Heart left ventricle (tissue), 16 donors: ENCODE data around the gene NXPE4. TPM values are rescaled to one million over a fixed set of nuclear protein-coding genes. Genes with fewer than 3 reads are reported as not detected.

Source experiments
- ATAC-seq, 4 donors: fragments of 200-7000 bp; cut with Tn5 transposase; one replicate each; pipeline ENCODE4 v1.9.1; 2020 to 2022; ENCODE audit warnings: moderate library complexity in 4 of 4, mild to moderate bottlenecking in 3 of 4, moderate number of reproducible peaks in 1 of 4
- DNase-seq, 5 donors: peaks; one replicate each; pipeline ENCODE4 v3.0.0-alpha.2; 2020
- H3K27ac ChIP-seq, 12 donors: fragments of 200-600 bp; sonication (generic) in 4 of 12; one replicate each; pipeline versions ENCODE4 v1.5.0 to v1.8.0; 2016 to 2022; ENCODE audit warnings: mild to moderate bottlenecking in 2 of 12
- H3K27me3 ChIP-seq, 9 donors: fragments of 200-600 bp; sonication (generic) in 2 of 9; one replicate each; pipeline versions ENCODE4 v1.5.1 to v1.8.0; 2016 to 2022; ENCODE audit warnings: mild to moderate bottlenecking in 3 of 9
- H3K36me3 ChIP-seq, 9 donors: fragments of 200-600 bp; sonication (generic) in 2 of 9; one replicate each; pipeline versions ENCODE4 v1.5.0 to v1.8.0; 2018 to 2022; ENCODE audit warnings: mild to moderate bottlenecking in 2 of 9
- H3K4me1 ChIP-seq, 12 donors: fragments of 200-600 bp; sonication (generic) in 4 of 12; one replicate each; pipeline versions ENCODE4 v1.5.0 to v1.8.0; 2016 to 2022; ENCODE audit warnings: mild to moderate bottlenecking in 3 of 12
- H3K4me3 ChIP-seq, 12 donors: fragments of 200-600 bp; sonication (generic) in 4 of 12; one replicate each; pipeline versions ENCODE4 v1.5.0 to v1.8.0; 2017 to 2022; ENCODE audit warnings: mild to moderate bottlenecking in 9 of 12, moderate library complexity in 4 of 12
- H3K9me3 ChIP-seq, 12 donors: fragments of 200-600 bp; sonication (generic) in 4 of 12; one replicate each; pipeline versions ENCODE4 v1.5.0 to v1.8.0; 2016 to 2022; ENCODE audit warnings: mild to moderate bottlenecking in 1 of 12
- POLR2A ChIP-seq, 2 donors: fragments of 450-650 bp; IDR thresholded peaks; one replicate each; pipeline ENCODE4 v1.6.1; 2017; ENCODE audit warnings: antibody characterized with exemption in 2 of 2, mild to moderate bottlenecking in 2 of 2, moderate library complexity in 2 of 2
- WGBS, 4 donors: extraction: QIAGEN DNeasy Blood & Tissue Kit in 2 of 4; methylation state at CpG; one replicate each; pipeline versions ENCODE4 v1.1.5 to v1.1.7; 2013 to 2018; 5-methylcytosine and 5-hydroxymethylcytosine counted together
- intact Hi-C, 10 donors: fragments of 100-400 bp; cut with DNase I; formaldehyde crosslinking; loops; one replicate each; pipeline versions ENCODE4 v1.11.1 to v1.14.2; 2022
- polyA plus RNA-seq, 2 donors: library from polyadenylated mRNA; stranded (reverse); fragments of 200-250 nt; gene quantifications; one replicate each; pipeline ENCODE4 v1.2.3, GENCODE V29; 2013
- total RNA-seq, 9 donors: library from RNA; depleted of rRNA in 2 of 9; stranded (reverse); fragments of >200 nt in 2 of 9; fragmentation: NEBNext Ultra II Directional in 3 of 9; extraction: Animal tissue kit (Norgen Biotek cat#: 25700) in 3 of 9; gene quantifications; one replicate each; pipeline versions ENCODE4 v1.1.0 to v1.2.4, GENCODE V29; 2016 to 2023
- TF ChIP-seq, protein P1 (sequence below), 12 donors: fragments of 200-600 bp; sonication (generic) in 4 of 12; IDR thresholded peaks; one replicate each; pipeline versions ENCODE4 v1.5.0 to v1.8.0; 2018 to 2022; ENCODE audit warnings: antibody characterized with exemption in 12 of 12, mild to moderate bottlenecking in 5 of 12
- donor health status: ischemic (EF 13 %, LVEDD 7.1; RV severe dilation, severe dysfunction).
- donor health status: healthy with polysubstance abuse.
- donor health status: DM: no; HTN: yes; CAD: no.
- donor health status: DM: no; HTN: no; CAD: no.
- donor health status: ischemic (EF 25% LVEDD 6.9; RV normal size, moderate dysfunction).
- donor health status: ischemic (EF 25% LVEDD 5.7; RV mildly dilated, moderate dysfunction).
- donor health status: healthy.
- donor health status: DM: yes; HTN: yes; CAD: no.
- donor health status: ischemic (EF 35%, LVEDD 5.7; RV mildly dilated, moderate dysfunction).
- donor health status: nonischemic (EF 11% LVEDD 7.7; RV severe dilation, severe dysfunction).
- donor health status: DM: yes; HTN: yes; CAD: no.
- donor health status: PGD.
- donor health status: ischemic (EF 29% LVEDD 5.4; RV normal size, mild dysfunction).
- donor health status: nonischemic (EF 23%, LVEDD 6.1; RV moderate dilation, normal function).

NXPE4 gene
- total and polyA plus RNA-seq, 11 donors, result not detected

DNA sequence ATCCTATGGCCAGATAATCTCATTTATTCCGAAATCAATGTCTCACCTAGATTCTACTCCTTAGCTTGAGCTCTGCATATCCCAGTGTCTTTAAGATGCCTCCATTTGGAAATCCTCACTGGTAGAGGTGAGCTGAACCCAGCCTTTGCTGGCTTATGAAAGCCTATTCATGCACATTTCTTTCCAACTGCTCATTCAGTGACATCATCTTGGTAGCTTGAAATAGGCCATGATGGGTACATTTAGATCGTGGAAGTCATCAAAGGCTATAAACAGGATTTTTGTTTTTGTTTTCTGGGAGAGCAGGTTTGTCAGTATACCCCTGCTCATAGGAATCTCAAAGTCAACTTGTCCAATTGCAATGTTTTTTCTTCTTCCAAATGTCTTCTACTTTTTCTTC, 41.9 kb downstream of the NXPE4 start:
- TF ChIP-seq, protein P1, sequence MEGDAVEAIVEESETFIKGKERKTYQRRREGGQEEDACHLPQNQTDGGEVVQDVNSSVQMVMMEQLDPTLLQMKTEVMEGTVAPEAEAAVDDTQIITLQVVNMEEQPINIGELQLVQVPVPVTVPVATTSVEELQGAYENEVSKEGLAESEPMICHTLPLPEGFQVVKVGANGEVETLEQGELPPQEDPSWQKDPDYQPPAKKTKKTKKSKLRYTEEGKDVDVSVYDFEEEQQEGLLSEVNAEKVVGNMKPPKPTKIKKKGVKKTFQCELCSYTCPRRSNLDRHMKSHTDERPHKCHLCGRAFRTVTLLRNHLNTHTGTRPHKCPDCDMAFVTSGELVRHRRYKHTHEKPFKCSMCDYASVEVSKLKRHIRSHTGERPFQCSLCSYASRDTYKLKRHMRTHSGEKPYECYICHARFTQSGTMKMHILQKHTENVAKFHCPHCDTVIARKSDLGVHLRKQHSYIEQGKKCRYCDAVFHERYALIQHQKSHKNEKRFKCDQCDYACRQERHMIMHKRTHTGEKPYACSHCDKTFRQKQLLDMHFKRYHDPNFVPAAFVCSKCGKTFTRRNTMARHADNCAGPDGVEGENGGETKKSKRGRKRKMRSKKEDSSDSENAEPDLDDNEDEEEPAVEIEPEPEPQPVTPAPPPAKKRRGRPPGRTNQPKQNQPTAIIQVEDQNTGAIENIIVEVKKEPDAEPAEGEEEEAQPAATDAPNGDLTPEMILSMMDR (IDR thresholded peaks at IDR 0.05), result no peak
- no peak for TF ChIP-seq POLR2A (IDR thresholded peaks at IDR 0.05)
- H3K36me3 ChIP-seq, result no peaks in the 10 kb centered on the region
- no peak overlapping the region for H3K4me3 ChIP-seq
- 77 to 85% (median 83%) methylated on average over 2 of the region's 2 CpGs for WGBS, 4 donors
- ATAC-seq (no peak), DNase-seq (no peak)
- H3K27ac ChIP-seq, result no peak overlapping the region
- H3K4me1 ChIP-seq, result no peaks in the 10 kb centered on the region
- intact Hi-C loops, result loop anchor here in 1 of 10 donors (5.0 kb wide), 1 partner anchor 51 kb away; no protein-coding TSS in a partner anchor
- no peaks in the 10 kb centered on the region for H3K27me3 ChIP-seq
- no peaks in the 10 kb centered on the region for H3K9me3 ChIP-seq

DNA sequence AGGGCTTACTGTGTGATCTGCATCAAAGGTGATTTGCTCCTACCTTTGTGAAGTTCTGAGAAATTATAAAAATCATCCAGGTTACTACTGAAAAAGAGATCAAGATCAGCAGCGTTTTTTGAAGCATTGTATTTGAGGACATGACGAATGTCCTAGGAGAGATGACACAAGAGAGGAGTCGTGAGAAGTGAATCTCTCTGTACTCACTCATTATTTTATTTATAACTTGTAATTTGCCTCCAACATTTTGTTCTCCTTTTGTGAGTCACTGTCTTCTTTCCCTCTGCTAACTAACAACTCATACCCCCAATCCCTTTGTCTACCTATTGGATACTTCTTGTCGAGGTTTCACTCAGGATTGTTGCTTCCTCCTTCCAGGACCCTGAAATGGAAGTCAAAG, 44.5 kb downstream of the NXPE4 start:
- H3K4me3 ChIP-seq, result no peak overlapping the region
- DNase-seq (no peak), ATAC-seq (no peak)
- H3K4me1 ChIP-seq, result no peaks in the 10 kb centered on the region
- intact Hi-C loops, result loop anchor here in 1 of 10 donors (5.0 kb wide), 1 partner anchor 49 kb away; no protein-coding TSS in a partner anchor
- no peaks in the 10 kb centered on the region for H3K27me3 ChIP-seq
- 83 to 90% (median 89%) methylated on average over 4 of the region's 4 CpGs for WGBS, 4 donors
- no peak for TF ChIP-seq POLR2A (IDR thresholded peaks at IDR 0.05)
- TF ChIP-seq, protein P1 (IDR thresholded peaks at IDR 0.05), result no peak
- H3K9me3 ChIP-seq, result no peaks in the 10 kb centered on the region
- no peaks in the 10 kb centered on the region for H3K36me3 ChIP-seq
- no peak overlapping the region for H3K27ac ChIP-seq

DNA sequence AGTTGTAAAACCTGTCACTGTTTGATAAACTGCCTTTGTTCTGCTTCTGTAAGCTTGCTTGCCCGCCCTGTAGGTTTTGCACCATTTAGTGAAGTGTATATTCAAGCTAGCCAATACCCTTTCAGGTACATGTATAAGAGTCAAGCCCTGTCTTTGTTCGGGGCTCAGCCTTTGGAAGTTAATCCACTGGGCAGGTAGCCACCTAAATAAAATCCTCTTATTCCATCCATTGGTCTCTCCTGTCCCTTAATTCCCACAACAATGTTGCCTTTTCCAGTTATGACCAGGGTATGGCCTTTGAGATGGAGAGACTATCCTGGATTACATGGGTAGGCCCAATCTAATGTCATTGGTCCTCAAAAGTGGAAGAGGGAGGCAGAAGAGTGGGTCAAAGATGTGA, 69.9 kb downstream of the NXPE4 start:
- WGBS, 4 donors, result 73 to 84% (median 78%) methylated on average over 2 of the region's 2 CpGs
- no peak overlapping the region for H3K4me3 ChIP-seq
- H3K9me3 ChIP-seq, result peaks cover 0 to 22% (median 7%) of the 10 kb centered on the region in 12 donors
- no peak overlapping the region for H3K27ac ChIP-seq
- H3K36me3 ChIP-seq, result no peaks in the 10 kb centered on the region
- H3K4me1 ChIP-seq, result no peaks in the 10 kb centered on the region
- TF ChIP-seq, protein P1 (IDR thresholded peaks at IDR 0.05), result no peak
- no peak for TF ChIP-seq POLR2A (IDR thresholded peaks at IDR 0.05)
- H3K27me3 ChIP-seq, result no peaks in the 10 kb centered on the region
- ATAC-seq, result no peak
- no peak for DNase-seq
- intact Hi-C loops, result no loop called here

DNA sequence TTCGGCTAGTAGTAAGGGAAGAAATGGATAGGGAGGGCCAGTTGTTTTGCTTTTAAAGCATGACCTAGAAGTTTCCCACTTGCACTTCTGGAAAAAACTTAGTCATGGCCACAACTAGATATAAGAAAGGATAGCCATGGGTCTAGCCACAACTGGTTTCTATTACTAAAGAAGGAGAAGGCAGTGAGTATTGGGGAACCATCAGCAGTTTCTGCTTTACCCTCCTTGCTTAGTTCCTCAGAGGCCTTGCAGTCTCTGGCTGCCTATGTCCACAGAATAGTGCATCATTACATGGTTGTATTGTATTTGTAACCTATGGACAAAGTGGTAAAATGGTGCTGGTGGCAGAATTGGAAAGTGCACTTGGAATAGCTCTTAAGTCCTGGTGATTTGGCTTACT, 71.5 kb downstream of the NXPE4 start:
- 70 to 95% (median 77%) methylated on average over 1 of the region's 1 CpG for WGBS, 4 donors
- ATAC-seq (no peak), DNase-seq (no peak)
- Histone ChIP-seq H3K9me3 (peaks cover 0 to 22% (median 7%) of the 10 kb centered on the region in 12 donors), H3K27ac (no peak overlapping the region), H3K36me3 (no peaks in the 10 kb centered on the region), H3K27me3 (no peaks in the 10 kb centered on the region), H3K4me1 (no peaks in the 10 kb centered on the region), H3K4me3 (no peak overlapping the region)
- intact Hi-C loops, result no loop called here
- TF ChIP-seq POLR2A (IDR thresholded peaks at IDR 0.05), result no peak
- TF ChIP-seq, protein P1 (IDR thresholded peaks at IDR 0.05), result no peak
